HEK293 (cell line): ENCODE data around the gene C1QTNF2.

Source experiments
- CTCF ChIA-PET: fragments of 350-600 bp; formaldehyde crosslinking; extraction: SDS; loops from one replicate; lab custom pipeline; 2021; ENCODE audit warnings: antibody characterized with exemption; lab: Yijun Ruan, JAX
- POLR2A ChIA-PET: fragments of 300-600 bp; formaldehyde crosslinking; extraction: SDS; loops from one replicate; lab custom pipeline; 2020; ENCODE audit warnings: antibody characterized with exemption, inconsistent platforms; lab: Yijun Ruan, JAX
- H3K27ac ChIP-seq: fragments of 200-500 bp; sonication (Bioruptor generic); 2 replicates; pipeline ENCODE4 v1.5.1; 2014; ENCODE audit warnings: low read depth, low read length, control low read depth, inconsistent platforms; ENCODE audit errors: extremely low read depth
- H3K36me3 ChIP-seq, 2 experiments: fragments of 200-500 bp in 1 of 2; sonication (Bioruptor generic) in 1 of 2; 1 replicate in 1 of 2; 2 replicates in 1 of 2; pipeline ENCODE4 v1.5.1; 2014 to 2017; ENCODE audit warnings: inconsistent platforms in 2 of 2, low read length in 2 of 2; ENCODE audit not compliant: control insufficient read depth in 2 of 2, insufficient read depth in 1 of 2
- H3K4me1 ChIP-seq: fragments of 200-500 bp; sonication (Bioruptor generic); 2 replicates; pipeline ENCODE4 v1.5.1; 2014; ENCODE audit warnings: mild to moderate bottlenecking, low read length, inconsistent platforms; ENCODE audit not compliant: control insufficient read depth, insufficient read depth
- H3K4me3 ChIP-seq: 2 replicates; pipeline ENCODE4 v1.5.1; 2011; ENCODE audit warnings: low read depth, mild to moderate bottlenecking, control low read depth, low read length, moderate library complexity
- H3K9me3 ChIP-seq: fragments of 200-500 bp; sonication (Bioruptor generic); 2 replicates; pipeline ENCODE4 v1.5.1; 2014; ENCODE audit warnings: low read depth, low read length, inconsistent platforms; ENCODE audit not compliant: control insufficient read depth, insufficient read depth
- GFI1B ChIP-seq: fragments of 450-650 bp; formaldehyde crosslinking; IDR thresholded peaks from 2 replicates; pipeline ENCODE4 v1.5.1; 2016; ENCODE audit warnings: missing biosample characterization, missing genetic modification characterization
- GLIS2 ChIP-seq: fragments of 450-650 bp; formaldehyde crosslinking; IDR thresholded peaks from 2 replicates; pipeline ENCODE4 v1.5.1; 2016; ENCODE audit warnings: missing biosample characterization, missing genetic modification characterization
- ZBTB1 ChIP-seq: fragments of 450-650 bp; formaldehyde crosslinking; IDR thresholded peaks from 2 replicates; pipeline ENCODE4 v1.5.1; 2016; ENCODE audit warnings: missing biosample characterization, missing genetic modification characterization
- ZBTB17 ChIP-seq: fragments of 450-650 bp; formaldehyde crosslinking; IDR thresholded peaks from 2 replicates; pipeline ENCODE4 v1.5.1; 2016; ENCODE audit warnings: missing biosample characterization, missing genetic modification characterization
- ZFP3 ChIP-seq: fragments of 450-650 bp; formaldehyde crosslinking; IDR thresholded peaks from 2 replicates; pipeline ENCODE4 v1.5.1; 2016; ENCODE audit warnings: low read depth, missing biosample characterization, missing genetic modification characterization
- ZNF157 ChIP-seq: fragments of 450-650 bp; formaldehyde crosslinking; IDR thresholded peaks from 2 replicates; pipeline ENCODE4 v1.5.1; 2016; ENCODE audit warnings: missing biosample characterization, missing genetic modification characterization
- ZNF174 ChIP-seq: fragments of 450-650 bp; formaldehyde crosslinking; IDR thresholded peaks from 2 replicates; pipeline ENCODE4 v1.5.0; 2017; ENCODE audit warnings: missing biosample characterization, mild to moderate bottlenecking, missing genetic modification characterization
- ZNF274 ChIP-seq, 2 experiments: fragments of 200-500 bp in 1 of 2; fragments of 450-650 bp in 1 of 2; sonication (Bioruptor generic) in 1 of 2; formaldehyde crosslinking in 1 of 2; IDR thresholded peaks; 2 replicates each; pipeline versions ENCODE4 v1.5.1 to v1.6.1; 2014 to 2016; ENCODE audit warnings: borderline replicate concordance in 1 of 2, inconsistent platforms in 1 of 2, low read length in 1 of 2, missing biosample characterization in 1 of 2, missing genetic modification characterization in 1 of 2
- ZNF501 ChIP-seq: fragments of 450-650 bp; formaldehyde crosslinking; IDR thresholded peaks from 2 replicates; pipeline ENCODE4 v1.5.1; 2016; ENCODE audit warnings: missing biosample characterization, missing genetic modification characterization
- ZNF530 ChIP-seq: fragments of 450-650 bp; formaldehyde crosslinking; IDR thresholded peaks from 2 replicates; pipeline ENCODE4 v1.5.1; 2016; ENCODE audit warnings: low read depth, missing biosample characterization, missing genetic modification characterization
- ZNF596 ChIP-seq: fragments of 450-650 bp; IDR thresholded peaks from 2 replicates; pipeline ENCODE4 v1.5.0; 2018; ENCODE audit warnings: missing biosample characterization, mild to moderate bottlenecking, missing genetic modification characterization, moderate library complexity
- ZNF621 ChIP-seq: fragments of 450-650 bp; formaldehyde crosslinking; IDR thresholded peaks from 2 replicates; pipeline ENCODE4 v1.5.1; 2017; ENCODE audit warnings: missing biosample characterization, missing genetic modification characterization
- ZNF777 ChIP-seq: fragments of 450-650 bp; formaldehyde crosslinking; IDR thresholded peaks from 2 replicates; pipeline ENCODE4 v1.5.1; 2017; ENCODE audit warnings: missing biosample characterization, missing genetic modification characterization, borderline replicate concordance
- TF ChIP-seq, protein P1 (sequence below): fragments of 450-650 bp; formaldehyde crosslinking; IDR thresholded peaks from 2 replicates; pipeline ENCODE4 v1.5.1; 2016; ENCODE audit warnings: missing biosample characterization, missing genetic modification characterization
- TF ChIP-seq, protein P2 (sequence below): fragments of 450-650 bp; formaldehyde crosslinking; IDR thresholded peaks from 2 replicates; pipeline ENCODE4 v1.5.1; 2016; ENCODE audit warnings: missing biosample characterization, missing genetic modification characterization
- TF ChIP-seq, protein P3 (sequence below): fragments of 450-650 bp; formaldehyde crosslinking; IDR thresholded peaks from 2 replicates; pipeline ENCODE4 v1.5.1; 2016; ENCODE audit warnings: missing biosample characterization, missing genetic modification characterization
- TF ChIP-seq, protein P4 (sequence below): fragments of 450-650 bp; formaldehyde crosslinking; IDR thresholded peaks from 2 replicates; pipeline ENCODE4 v1.5.1; 2016; ENCODE audit warnings: missing biosample characterization, missing genetic modification characterization
- TF ChIP-seq, protein P5 (sequence below): fragments of 450-650 bp; formaldehyde crosslinking; IDR thresholded peaks from 2 replicates; pipeline ENCODE4 v1.5.1; 2016; ENCODE audit warnings: missing biosample characterization, missing genetic modification characterization

Gene C1QTNF2

DNA sequence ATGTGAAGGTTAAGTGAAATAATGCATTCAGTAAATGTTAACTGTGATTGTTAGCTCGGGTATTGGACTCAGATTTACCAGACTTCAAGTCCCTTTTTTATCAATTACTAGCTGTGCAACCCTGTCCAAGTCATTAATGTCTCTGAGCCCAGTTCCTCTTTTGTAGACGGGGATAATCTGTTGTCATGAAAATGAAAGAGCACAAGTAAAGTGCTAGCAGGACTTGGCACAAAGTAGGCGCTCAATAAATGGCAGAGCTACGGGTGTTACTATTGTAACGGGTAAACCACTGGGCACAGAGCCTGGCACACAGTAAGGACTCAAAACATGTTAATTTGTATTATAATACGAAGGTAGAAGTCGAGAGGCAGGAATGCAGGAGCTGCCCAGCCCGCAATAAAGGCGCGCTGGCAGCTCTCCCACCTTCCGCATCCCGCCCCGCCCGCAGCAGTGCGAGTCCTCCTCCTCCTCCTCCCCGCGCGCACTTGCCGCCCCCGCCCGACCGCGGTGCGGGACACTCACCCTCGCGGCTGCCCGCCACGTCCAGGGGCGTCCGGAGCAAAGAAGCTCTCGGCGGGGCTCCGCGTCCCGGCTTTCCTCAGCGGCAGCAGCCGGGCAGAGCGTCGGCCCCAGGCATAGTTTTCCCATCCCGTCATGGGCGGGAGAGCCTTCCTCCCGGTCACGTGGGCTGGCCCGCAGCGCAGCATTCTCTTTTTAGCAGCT is at the start of gene C1QTNF2 (continued):
- 0 out of 2 replicates have a peak, but pooled peaks have one; percentile 56 for TF ChIP-seq ZNF501
- TF ChIP-seq, protein P1, sequence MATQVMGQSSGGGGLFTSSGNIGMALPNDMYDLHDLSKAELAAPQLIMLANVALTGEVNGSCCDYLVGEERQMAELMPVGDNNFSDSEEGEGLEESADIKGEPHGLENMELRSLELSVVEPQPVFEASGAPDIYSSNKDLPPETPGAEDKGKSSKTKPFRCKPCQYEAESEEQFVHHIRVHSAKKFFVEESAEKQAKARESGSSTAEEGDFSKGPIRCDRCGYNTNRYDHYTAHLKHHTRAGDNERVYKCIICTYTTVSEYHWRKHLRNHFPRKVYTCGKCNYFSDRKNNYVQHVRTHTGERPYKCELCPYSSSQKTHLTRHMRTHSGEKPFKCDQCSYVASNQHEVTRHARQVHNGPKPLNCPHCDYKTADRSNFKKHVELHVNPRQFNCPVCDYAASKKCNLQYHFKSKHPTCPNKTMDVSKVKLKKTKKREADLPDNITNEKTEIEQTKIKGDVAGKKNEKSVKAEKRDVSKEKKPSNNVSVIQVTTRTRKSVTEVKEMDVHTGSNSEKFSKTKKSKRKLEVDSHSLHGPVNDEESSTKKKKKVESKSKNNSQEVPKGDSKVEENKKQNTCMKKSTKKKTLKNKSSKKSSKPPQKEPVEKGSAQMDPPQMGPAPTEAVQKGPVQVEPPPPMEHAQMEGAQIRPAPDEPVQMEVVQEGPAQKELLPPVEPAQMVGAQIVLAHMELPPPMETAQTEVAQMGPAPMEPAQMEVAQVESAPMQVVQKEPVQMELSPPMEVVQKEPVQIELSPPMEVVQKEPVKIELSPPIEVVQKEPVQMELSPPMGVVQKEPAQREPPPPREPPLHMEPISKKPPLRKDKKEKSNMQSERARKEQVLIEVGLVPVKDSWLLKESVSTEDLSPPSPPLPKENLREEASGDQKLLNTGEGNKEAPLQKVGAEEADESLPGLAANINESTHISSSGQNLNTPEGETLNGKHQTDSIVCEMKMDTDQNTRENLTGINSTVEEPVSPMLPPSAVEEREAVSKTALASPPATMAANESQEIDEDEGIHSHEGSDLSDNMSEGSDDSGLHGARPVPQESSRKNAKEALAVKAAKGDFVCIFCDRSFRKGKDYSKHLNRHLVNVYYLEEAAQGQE (tag by site-specific recombination) = no peak
- TF ChIP-seq ZNF274 (IDR thresholded peaks at IDR 0.05; ENCODE audit: low read length) = no peak
- TF ChIP-seq ZNF274 (tag by site-specific recombination; IDR thresholded peaks at IDR 0.05; ENCODE audit: borderline replicate concordance) = no peak
- TF ChIP-seq ZNF596 (tag by site-specific recombination) = no peak
- TF ChIP-seq ZNF621 (tag by site-specific recombination) = no peak
- peak; percentile 55; the same call in 1 of the 2 replicates for TF ChIP-seq ZBTB17

DNA sequence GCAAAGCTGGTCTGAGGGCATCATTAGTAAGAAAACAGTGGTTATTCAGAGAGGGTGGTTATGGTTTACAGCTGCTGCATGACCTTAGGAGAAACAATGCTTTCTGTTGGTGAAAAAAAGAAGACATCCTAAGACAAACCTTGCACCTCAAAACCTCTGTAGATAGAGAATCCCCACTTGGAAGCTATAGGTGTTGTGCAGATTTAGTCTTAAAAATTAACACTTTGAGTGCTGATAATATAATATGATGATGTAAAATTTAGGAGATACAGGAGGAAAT is 49.8 kb upstream of the C1QTNF2 start:
- CTCF ChIA-PET = interaction anchor here (8.8 kb wide), 1 partner anchor 18 kb away, joined by 56 read pairs; no protein-coding TSS in a partner anchor
- Histone ChIP-seq H3K4me3 (no peak overlapping the region), H3K27ac (no peak overlapping the region), H3K36me3 (peaks cover 8 to 29% of the 10 kb centered on the region in 2 experiments), H3K9me3 (no peaks in the 10 kb centered on the region), H3K4me1 (no peaks in the 10 kb centered on the region; the same call in 1 of the 2 replicates)
- POLR2A ChIA-PET = interaction anchor here (1.7 kb wide), 1 partner anchor 19 kb away, joined by 9 read pairs; no protein-coding TSS in a partner anchor
- TF ChIP-seq ZBTB17 (peak; percentile 73), GFI1B (tag by site-specific recombination) (no peak)

DNA sequence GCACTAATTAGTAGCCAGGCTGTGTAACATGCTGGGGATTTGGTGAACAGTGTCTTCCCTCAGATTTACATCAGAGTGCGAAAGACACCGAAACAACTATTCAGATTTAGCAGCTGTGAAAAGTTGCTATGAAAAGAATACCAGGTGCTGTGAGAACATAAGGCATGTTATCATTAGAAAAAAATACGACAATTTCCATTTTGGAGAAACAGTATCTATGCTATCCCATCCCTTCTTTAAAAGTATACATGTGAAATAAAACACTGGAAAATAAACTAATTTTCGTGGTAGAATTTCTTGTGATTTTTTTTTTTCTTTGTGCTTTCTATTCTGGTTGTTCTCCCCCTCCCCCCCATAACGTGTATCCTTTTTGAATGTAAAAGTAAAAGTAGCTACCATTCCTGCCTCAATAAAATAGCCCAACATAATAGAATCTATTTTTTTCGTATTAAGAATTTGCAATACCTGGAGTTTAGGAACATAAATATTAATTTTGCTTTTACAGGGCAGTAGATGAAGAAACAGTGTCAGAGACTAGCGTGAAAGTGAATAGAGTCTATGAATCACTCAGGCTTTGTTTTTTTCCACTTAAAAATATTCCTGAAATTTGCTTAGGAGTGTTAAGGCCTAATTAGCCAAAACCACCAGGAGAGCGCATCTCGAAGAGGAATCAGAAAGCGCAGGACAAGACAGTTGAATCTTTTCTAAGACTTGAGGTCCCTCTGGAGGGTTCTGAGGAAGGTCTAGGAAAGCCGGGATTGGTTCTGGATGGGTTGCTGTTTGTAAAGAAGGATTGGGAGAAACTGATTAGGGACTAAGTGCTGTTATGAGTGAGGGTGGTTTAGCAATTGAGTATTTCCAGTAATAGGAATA is 49.3 kb upstream of the C1QTNF2 start:
- Histone ChIP-seq H3K4me1 (no peaks in the 10 kb centered on the region; the same call in 1 of the 2 replicates), H3K36me3 (peaks cover 2 to 29% of the 10 kb centered on the region in 2 experiments), H3K4me3 (peak overlapping the region; percentile 99), H3K27ac (peak overlapping the region; percentile 25), H3K9me3 (no peaks in the 10 kb centered on the region)
- POLR2A ChIA-PET = interaction anchor here (0.7 to 2.5 kb wide), 10 partner anchors 14 to 1185 kb away, joined by 3 to 21 read pairs (median 6); partner anchors contain the start of gene FAM200C
- CTCF ChIA-PET = interaction anchor here (0.5 to 8.8 kb wide), 4 partner anchors 19 to 775 kb away, joined by 3 to 56 read pairs (median 4); no protein-coding TSS in a partner anchor
- TF ChIP-seq, protein P2, sequence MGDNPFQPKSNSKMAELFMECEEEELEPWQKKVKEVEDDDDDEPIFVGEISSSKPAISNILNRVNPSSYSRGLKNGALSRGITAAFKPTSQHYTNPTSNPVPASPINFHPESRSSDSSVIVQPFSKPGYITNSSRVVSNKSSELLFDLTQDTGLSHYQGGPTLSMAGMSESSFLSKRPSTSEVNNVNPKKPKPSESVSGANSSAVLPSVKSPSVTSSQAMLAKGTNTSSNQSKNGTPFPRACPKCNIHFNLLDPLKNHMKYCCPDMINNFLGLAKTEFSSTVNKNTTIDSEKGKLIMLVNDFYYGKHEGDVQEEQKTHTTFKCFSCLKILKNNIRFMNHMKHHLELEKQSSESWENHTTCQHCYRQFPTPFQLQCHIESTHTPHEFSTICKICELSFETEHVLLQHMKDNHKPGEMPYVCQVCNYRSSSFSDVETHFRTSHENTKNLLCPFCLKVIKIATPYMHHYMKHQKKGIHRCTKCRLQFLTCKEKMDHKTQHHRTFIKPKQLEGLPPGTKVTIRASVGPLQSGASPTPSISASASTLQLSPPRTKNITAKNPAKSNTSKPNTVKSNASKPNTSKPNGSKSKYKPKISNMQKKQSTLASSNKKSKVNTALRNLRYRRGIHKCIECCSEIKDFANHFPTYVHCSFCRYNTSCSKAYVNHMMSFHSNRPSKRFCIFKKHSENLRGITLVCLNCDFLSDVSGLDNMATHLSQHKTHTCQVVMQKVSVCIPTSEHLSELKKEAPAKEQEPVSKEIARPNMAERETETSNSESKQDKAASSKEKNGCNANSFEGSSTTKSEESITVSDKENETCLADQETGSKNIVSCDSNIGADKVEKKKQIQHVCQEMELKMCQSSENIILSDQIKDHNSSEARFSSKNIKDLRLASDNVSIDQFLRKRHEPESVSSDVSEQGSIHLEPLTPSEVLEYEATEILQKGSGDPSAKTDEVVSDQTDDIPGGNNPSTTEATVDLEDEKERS (tag by site-specific recombination) = no peak
- TF ChIP-seq, protein P3, sequence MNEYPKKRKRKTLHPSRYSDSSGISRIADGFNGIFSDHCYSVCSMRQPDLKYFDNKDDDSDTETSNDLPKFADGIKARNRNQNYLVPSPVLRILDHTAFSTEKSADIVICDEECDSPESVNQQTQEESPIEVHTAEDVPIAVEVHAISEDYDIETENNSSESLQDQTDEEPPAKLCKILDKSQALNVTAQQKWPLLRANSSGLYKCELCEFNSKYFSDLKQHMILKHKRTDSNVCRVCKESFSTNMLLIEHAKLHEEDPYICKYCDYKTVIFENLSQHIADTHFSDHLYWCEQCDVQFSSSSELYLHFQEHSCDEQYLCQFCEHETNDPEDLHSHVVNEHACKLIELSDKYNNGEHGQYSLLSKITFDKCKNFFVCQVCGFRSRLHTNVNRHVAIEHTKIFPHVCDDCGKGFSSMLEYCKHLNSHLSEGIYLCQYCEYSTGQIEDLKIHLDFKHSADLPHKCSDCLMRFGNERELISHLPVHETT = no peak
- no peak for TF ChIP-seq ZBTB1 (tag by site-specific recombination)
- TF ChIP-seq ZNF157 (tag by site-specific recombination) = no peak
- TF ChIP-seq ZBTB17 = peak; percentile 87
- TF ChIP-seq, protein P4, sequence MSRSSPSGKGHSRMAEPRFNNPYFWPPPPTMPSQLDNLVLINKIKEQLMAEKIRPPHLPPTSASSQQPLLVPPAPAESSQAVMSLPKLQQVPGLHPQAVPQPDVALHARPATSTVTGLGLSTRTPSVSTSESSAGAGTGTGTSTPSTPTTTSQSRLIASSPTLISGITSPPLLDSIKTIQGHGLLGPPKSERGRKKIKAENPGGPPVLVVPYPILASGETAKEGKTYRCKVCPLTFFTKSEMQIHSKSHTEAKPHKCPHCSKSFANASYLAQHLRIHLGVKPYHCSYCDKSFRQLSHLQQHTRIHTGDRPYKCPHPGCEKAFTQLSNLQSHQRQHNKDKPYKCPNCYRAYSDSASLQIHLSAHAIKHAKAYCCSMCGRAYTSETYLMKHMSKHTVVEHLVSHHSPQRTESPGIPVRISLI (tag by site-specific recombination) = peak; percentile 98
- TF ChIP-seq ZNF777 = no peak
- TF ChIP-seq, protein P5, sequence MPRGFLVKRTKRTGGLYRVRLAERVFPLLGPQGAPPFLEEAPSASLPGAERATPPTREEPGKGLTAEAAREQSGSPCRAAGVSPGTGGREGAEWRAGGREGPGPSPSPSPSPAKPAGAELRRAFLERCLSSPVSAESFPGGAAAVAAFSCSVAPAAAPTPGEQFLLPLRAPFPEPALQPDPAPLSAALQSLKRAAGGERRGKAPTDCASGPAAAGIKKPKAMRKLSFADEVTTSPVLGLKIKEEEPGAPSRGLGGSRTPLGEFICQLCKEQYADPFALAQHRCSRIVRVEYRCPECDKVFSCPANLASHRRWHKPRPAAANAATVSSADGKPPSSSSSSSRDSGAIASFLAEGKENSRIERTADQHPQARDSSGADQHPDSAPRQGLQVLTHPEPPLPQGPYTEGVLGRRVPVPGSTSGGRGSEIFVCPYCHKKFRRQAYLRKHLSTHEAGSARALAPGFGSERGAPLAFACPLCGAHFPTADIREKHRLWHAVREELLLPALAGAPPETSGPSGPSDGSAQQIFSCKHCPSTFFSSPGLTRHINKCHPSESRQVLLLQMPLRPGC = no peak
- TF ChIP-seq GLIS2 (tag by site-specific recombination) = no peak
- TF ChIP-seq ZFP3 (tag by site-specific recombination) = no peak
- TF ChIP-seq ZNF530 (tag by site-specific recombination) = no peak
- TF ChIP-seq ZNF174 = no peak
